Stomach (tissue), 4 donors: ENCODE results near the gene CEP112.

Experiments used
- CTCF ChIP-seq, 7 experiments: fragments of 450-650 bp in 4 of 7; fragments of 200-600 bp in 3 of 7; sonication (generic) in 3 of 7; IDR thresholded peaks; one replicate each; pipeline ENCODE4 v1.5.1; 2016 to 2019; ENCODE audit warnings: antibody characterized with exemption in 7 of 7, control low read depth in 2 of 7, mild to moderate bottlenecking in 1 of 7
- EP300 ChIP-seq: sonication (generic); formaldehyde crosslinking; IDR thresholded peaks from one replicate; pipeline ENCODE4 v1.6.1; 2017; ENCODE audit warnings: antibody characterized with exemption
- POLR2A ChIP-seq, 4 donors: fragments of 450-650 bp; IDR thresholded peaks; one replicate each; pipeline ENCODE4 v1.6.1; 2016; ENCODE audit warnings: antibody characterized with exemption in 4 of 4, control low read depth in 2 of 4, mild to moderate bottlenecking in 1 of 4, moderate library complexity in 1 of 4

GRCh38 chr17:65587534-65588180 lies 604.3 kb downstream of the CEP112 start:
- no peak for TF ChIP-seq EP300
- no peak for TF ChIP-seq CTCF (IDR thresholded peaks at IDR 0.05)
- TF ChIP-seq POLR2A (IDR thresholded peaks at IDR 0.05) = no peak
